HFF-Myc (cell line): ENCODE data around the gene TNFAIP2.
"Not testable (repeated sequence)": the region's sequence is repeated elsewhere in the genome, so short reads cannot be mapped to it uniquely, and the experiment has no call there.

Experiments used
- DNase-seq: peaks from one replicate; pipeline ENCODE4 v3.0.0-alpha.2; 2011; ENCODE audit warnings: low read depth; ENCODE audit errors: extremely low read depth
- H3K4me3 ChIP-seq: replicated peaks from 2 replicates; pipeline ENCODE4 v1.5.1; 2011; ENCODE audit warnings: low read depth, mild to moderate bottlenecking, control low read depth, low read length
- TF ChIP-seq, protein P1 (sequence below): IDR thresholded peaks from 2 replicates; pipeline ENCODE4 v1.5.1; 2012; ENCODE audit warnings: mild to moderate bottlenecking, low read depth, low read length, control low read depth; ENCODE audit errors: missing control alignments

Gene TNFAIP2

DNA sequence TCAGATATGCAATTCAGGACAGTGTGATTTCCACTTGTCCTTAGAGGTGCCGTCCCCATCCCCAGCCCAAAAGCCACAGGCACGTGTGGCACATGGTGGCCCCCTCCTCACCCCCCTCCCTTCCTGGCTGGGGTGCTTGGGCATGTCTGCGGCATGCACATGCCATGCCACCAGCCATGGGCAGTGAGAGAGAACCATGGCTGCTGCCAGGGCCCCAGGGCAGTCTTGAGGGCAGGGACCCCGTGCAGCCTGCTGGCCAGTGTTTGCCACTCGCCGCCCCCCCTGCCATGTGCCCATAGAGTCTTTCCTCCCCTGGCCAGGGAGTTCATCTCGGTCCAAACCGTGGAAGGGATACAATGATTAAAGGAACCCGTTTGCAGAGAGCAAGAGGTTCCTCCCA lies 41.5 kb downstream of the TNFAIP2 start:
- no peak for DNase-seq
- TF ChIP-seq, protein P1, sequence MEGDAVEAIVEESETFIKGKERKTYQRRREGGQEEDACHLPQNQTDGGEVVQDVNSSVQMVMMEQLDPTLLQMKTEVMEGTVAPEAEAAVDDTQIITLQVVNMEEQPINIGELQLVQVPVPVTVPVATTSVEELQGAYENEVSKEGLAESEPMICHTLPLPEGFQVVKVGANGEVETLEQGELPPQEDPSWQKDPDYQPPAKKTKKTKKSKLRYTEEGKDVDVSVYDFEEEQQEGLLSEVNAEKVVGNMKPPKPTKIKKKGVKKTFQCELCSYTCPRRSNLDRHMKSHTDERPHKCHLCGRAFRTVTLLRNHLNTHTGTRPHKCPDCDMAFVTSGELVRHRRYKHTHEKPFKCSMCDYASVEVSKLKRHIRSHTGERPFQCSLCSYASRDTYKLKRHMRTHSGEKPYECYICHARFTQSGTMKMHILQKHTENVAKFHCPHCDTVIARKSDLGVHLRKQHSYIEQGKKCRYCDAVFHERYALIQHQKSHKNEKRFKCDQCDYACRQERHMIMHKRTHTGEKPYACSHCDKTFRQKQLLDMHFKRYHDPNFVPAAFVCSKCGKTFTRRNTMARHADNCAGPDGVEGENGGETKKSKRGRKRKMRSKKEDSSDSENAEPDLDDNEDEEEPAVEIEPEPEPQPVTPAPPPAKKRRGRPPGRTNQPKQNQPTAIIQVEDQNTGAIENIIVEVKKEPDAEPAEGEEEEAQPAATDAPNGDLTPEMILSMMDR: no peak
- H3K4me3 ChIP-seq: no peak overlapping the region

DNA sequence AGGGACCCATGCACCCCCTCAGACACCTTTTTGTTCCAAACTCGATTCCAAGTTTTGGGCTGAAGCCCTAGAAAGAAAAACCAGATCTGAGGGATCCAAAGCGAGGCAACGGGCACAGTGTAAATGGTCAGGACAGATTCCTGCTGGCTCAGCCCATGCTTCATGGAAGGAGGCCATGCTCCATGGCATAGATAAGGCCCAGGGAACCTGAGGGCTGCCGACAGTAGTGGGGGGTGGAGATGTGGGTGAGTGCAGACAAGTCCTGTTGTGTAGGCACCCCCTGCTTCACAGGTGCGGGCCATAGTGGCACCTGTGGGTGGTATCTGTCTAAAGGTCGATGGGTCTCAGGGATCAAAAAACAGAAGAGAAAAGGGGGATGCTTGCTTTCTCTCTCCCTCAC lies 42.1 kb downstream of the TNFAIP2 start:
- TF ChIP-seq, protein P1: no peak
- H3K4me3 ChIP-seq: no peak overlapping the region
- no peak for DNase-seq

DNA sequence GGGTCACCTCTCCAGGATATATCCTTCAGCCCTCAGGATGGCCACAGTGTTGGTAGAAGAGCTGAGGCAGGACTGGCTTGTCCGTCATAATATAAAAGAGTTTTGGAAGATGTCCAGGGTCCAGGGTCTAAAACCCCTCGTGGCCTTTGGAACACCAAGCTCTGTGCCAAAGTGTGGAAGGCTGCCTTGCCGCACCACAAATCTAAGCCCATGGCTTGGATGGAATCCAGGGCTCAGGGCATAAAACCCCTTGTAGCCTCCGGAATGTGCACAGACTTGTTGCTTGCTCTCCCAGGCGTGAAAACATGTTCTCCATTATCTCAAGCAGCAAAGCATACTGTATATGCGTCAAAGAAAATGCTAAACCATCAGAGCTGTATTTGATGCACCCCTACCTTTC lies 46.7 kb downstream of the TNFAIP2 start:
- TF ChIP-seq, protein P1: no peak
- no peak overlapping the region for H3K4me3 ChIP-seq
- no peak for DNase-seq

DNA sequence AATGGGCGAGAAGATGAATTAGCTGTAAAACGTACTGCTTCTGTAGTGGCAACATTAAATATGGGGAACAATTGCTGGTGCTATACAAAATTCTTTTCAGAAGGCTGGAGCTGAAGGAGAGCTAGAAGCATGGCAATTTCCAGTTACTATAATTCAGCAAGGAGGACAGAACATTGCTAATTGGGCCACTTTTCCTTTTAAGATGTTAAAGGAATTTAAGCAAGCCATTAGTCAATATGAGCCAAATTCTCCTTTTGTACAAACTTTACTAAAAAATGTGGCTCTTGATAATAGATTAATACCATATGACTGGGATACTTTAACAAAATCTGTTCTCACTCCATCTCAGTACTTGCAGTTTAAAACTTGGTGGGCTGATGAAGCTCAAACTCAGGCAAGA lies 47.9 kb downstream of the TNFAIP2 start:
- not testable (repeated sequence) for H3K4me3 ChIP-seq, DNase-seq

DNA sequence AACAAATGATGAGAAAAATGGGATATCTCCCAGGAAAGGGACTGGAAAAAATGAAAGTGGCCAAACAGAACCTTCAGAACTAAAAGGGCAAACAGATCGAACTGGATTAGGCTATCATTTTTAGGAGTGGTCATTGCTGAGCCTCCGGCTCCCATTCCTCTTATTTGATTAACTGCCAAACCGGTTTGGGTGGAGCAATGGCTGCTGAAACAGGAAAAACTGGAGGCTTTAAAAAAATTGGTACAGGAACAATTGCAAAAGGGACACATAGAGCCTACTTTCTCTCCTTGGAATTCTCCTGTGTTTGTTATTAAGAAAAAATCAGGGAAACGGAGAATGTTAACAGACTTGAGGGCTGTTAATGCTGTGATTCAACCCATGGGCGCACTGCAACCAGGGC lies 49.7 kb downstream of the TNFAIP2 start:
- no peak overlapping the region for H3K4me3 ChIP-seq
- TF ChIP-seq, protein P1: no peak
- DNase-seq: no peak

DNA sequence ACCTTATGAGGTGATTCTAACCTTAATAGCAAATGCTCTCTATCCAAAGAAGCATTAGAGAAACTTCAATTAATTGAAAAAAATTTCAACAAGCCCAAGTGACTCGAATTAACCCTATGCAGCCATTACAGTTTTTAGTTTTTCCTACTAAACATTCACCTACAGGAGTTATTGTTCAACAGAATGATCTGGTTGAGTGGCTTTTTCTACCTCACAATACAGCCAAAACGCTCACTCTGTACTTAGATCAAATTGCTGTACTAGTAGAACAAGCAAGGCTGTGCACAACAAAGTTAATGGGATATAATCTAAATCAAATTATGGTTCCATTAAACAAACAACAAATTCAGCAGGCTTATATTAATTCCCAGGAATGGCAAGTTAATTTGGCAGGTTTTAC lies 50.6 kb downstream of the TNFAIP2 start:
- not testable (repeated sequence) for DNase-seq, H3K4me3 ChIP-seq

DNA sequence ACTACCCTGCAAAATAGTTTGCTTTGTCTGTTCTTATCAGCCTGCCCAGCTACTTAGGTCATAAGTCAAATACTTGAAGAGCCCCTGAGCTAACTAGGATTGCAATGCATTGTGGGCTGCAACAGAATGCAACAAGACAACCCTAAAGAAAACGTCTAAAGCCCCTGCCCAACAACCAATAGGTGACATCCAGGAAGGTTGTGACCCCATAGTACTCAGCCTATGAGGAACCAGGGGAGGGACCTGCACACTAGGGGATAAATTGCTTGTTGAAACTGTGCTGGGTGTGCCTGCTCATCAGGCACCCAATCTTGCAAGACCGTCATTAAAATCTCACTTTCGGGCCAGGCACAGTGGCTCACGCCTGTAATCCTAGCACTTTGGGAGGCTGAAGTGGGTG lies 52.9 kb downstream of the TNFAIP2 start:
- DNase-seq, H3K4me3 ChIP-seq: not testable (repeated sequence)

DNA sequence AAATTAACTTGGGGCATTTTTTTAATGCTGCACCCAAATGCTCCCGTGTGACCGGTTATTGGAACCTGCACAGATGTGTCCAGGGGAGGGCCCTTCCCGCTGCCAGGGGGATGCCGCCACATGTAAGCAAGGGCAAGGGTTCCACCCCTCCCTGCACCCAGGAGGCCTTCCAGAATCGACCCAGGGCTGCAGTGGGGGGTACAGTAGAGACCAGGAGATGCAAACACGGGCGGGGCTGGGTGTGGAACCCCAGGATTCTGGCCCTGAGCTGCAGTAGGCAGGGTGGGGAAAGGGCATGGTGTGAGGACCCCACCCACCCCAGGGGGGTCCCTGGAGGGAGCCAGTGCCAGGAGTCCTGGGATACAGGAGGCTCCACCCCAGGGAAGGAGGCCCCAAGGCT lies 54.1 kb downstream of the TNFAIP2 start:
- DNase-seq: no peak
- TF ChIP-seq, protein P1: no peak
- H3K4me3 ChIP-seq: no peak overlapping the region

DNA sequence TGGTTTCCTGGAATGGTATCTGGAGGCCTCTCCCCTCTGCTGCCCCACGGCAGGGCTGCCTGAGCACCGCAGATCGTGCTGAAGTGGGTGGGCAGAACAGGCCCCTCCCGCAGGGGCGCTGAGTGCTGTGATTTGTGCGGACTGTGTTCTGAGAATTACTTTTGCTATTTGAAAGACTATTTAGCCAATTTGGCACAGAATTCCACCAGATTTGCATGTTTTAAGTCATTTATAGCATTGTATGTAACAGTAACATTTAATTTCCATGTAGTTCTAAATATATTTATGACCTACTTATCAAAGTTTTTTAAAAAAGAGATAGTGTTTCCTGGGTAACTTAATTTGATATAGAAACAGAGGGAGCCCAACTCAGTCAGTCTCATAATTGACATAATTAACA lies 55.3 kb downstream of the TNFAIP2 start:
- DNase-seq: no peak
- H3K4me3 ChIP-seq: no peak overlapping the region
- TF ChIP-seq, protein P1: no peak
